ENCODE measurements around the gene NPS.

NPS gene

DNA sequence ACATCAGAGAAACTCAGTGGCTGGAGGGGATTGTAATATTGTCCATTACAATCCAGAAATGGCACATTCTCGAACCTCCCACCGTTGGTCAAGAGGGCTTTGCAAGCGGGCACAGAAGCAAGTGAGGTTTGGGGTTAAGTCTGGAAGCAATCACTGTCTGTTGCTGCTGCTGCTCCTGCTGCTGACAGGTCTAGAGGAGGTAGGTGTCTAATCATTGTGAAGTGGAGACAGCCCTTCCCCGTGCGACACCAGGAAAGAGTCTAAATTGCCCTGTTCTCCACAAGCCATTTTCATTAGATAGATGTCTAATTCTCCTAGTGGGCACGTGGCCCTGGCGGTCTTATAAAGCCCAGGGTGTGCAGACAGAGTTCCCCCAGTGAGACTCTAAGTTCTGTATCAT, 43.5 kb downstream of the NPS start:
- Histone ChIP-seq H3K9me3 (ENCODE audit: control insufficient read depth in 5 of 5, low read length in 5 of 5) (no peaks in the 10 kb centered on the region), H3K9ac (ENCODE audit: low read length in 5 of 5) (no peak overlapping the region), H3K4me3 (ENCODE audit: low read depth in 1 of 5, low read length in 5 of 5) (no peak overlapping the region), H3K27ac (ENCODE audit: low read depth, low read length) (no peak overlapping the region), H3K27me3 (ENCODE audit: control insufficient read depth in 5 of 5, insufficient read depth in 4 of 5, low read length in 5 of 5) (peaks cover 0 to 7% (median 0%) of the 10 kb centered on the region in 5 donors), H3K4me1 (ENCODE audit: control insufficient read depth in 5 of 5, insufficient read depth in 5 of 5, low read length in 5 of 5) (peaks cover 0 to 11% (median 0%) of the 10 kb centered on the region in 5 donors), H3K36me3 (ENCODE audit: control insufficient read depth in 5 of 5, insufficient read depth in 5 of 5, low read length in 5 of 5) (no peaks in the 10 kb centered on the region)

DNA sequence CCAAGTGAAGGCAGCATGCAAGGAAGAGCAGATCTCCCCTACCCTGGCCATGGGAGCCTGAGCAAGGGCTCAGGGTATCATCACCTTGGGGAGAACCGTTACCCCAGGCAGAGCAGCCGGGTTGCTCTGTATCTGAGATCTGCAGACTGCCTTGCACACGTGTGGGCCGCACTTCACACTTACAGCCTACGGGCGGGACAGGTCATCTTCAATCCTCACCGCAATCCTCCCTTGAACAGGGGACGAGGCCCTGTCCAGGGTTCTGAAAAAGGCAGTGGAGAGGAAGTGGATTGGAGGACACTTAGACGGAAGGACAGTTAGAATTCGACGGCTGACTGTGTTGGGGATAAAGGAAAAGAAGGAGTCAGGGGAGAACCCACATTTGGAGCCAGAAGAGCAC, 51.4 kb downstream of the NPS start:
- no peak overlapping the region for H3K27ac ChIP-seq (ENCODE audit: low read depth, low read length)
- no peak overlapping the region for H3K4me3 ChIP-seq (ENCODE audit: low read depth in 1 of 5, low read length in 5 of 5)
- H3K9ac ChIP-seq (ENCODE audit: low read length in 5 of 5): no peak overlapping the region
- peaks cover 0 to 2% (median 0%) of the 10 kb centered on the region in 5 donors for H3K9me3 ChIP-seq (ENCODE audit: control insufficient read depth in 5 of 5, low read length in 5 of 5)
- H3K36me3 ChIP-seq (ENCODE audit: control insufficient read depth in 5 of 5, insufficient read depth in 5 of 5, low read length in 5 of 5): no peaks in the 10 kb centered on the region
- peaks cover 0 to 6% (median 0%) of the 10 kb centered on the region in 5 donors for H3K27me3 ChIP-seq (ENCODE audit: control insufficient read depth in 5 of 5, insufficient read depth in 4 of 5, low read length in 5 of 5)
- no peaks in the 10 kb centered on the region for H3K4me1 ChIP-seq (ENCODE audit: control insufficient read depth in 5 of 5, insufficient read depth in 5 of 5, low read length in 5 of 5)
